NCI-H187 (cell line): ENCODE results near the gene RAPGEF4.

Source experiments
- DNase-seq, 2 experiments: peaks; one replicate each; lab custom pipeline; 2025; lab: John Stamatoyannopoulos, UW

RAPGEF4 gene

GRCh38 chr2:172997031-172997430 lies 261.4 kb downstream of the RAPGEF4 start:
- no peak for DNase-seq

GRCh38 chr2:172998547-172999272 lies 263.1 kb downstream of the RAPGEF4 start:
- DNase-seq = no peak

- no peak for DNase-seq
Measured at GRCh38 chr2:172999641-173000386, 264.2 kb downstream of the RAPGEF4 start.

GRCh38 chr2:173001664-173002604 lies 266.3 kb downstream of the RAPGEF4 start:
- DNase-seq = no peak

- DNase-seq = no peak
Measured at GRCh38 chr2:173002751-173003541, 267.3 kb downstream of the RAPGEF4 start.

- DNase-seq = no peak
Measured at GRCh38 chr2:173008786-173009185, 273.1 kb downstream of the RAPGEF4 start.

GRCh38 chr2:173010233-173010632 lies 274.6 kb downstream of the RAPGEF4 start:
- DNase-seq = no peak

GRCh38 chr2:173016451-173016850 lies 280.8 kb downstream of the RAPGEF4 start:
- no peak for DNase-seq

GRCh38 chr2:173017646-173018420 lies 282.2 kb downstream of the RAPGEF4 start:
- DNase-seq = no peak

- DNase-seq = no peak
Measured at GRCh38 chr2:173019755-173020154, 284.1 kb downstream of the RAPGEF4 start.

- no peak for DNase-seq
Measured at GRCh38 chr2:173021939-173022371, 286.3 kb downstream of the RAPGEF4 start.

GRCh38 chr2:173023718-173024117 lies 288.1 kb downstream of the RAPGEF4 start:
- no peak for DNase-seq

GRCh38 chr2:173026479-173026878 lies 290.8 kb downstream of the RAPGEF4 start:
- no peak for DNase-seq

GRCh38 chr2:173027181-173028128 lies 291.8 kb downstream of the RAPGEF4 start:
- DNase-seq = peak; percentile 3 to 18

GRCh38 chr2:173028141-173028540 lies 292.5 kb downstream of the RAPGEF4 start:
- DNase-seq = no peak

GRCh38 chr2:173028671-173029070 lies 293.0 kb downstream of the RAPGEF4 start:
- no peak for DNase-seq

GRCh38 chr2:173030561-173031490 lies 295.2 kb downstream of the RAPGEF4 start:
- no peak for DNase-seq

- no peak for DNase-seq
Measured at GRCh38 chr2:173032032-173032431, 296.4 kb downstream of the RAPGEF4 start.
